GM06990 (cell line): ENCODE results near the gene URB1.

Experiments
- DNase-seq: peaks from one replicate; pipeline ENCODE4 v3.0.0-alpha.2; 2011; ENCODE audit not compliant: insufficient read length; ENCODE audit errors: extremely low read depth
- H3K27me3 ChIP-seq: replicated peaks from 2 replicates; pipeline ENCODE4 v1.6.0; 2011; ENCODE audit warnings: low read length; ENCODE audit not compliant: control insufficient read depth, insufficient read depth
- H3K36me3 ChIP-seq: 2 replicates; pipeline ENCODE4 v1.5.1; 2011; ENCODE audit warnings: low read length; ENCODE audit not compliant: control insufficient read depth, insufficient read depth
- H3K4me3 ChIP-seq: replicated peaks from 2 replicates; pipeline ENCODE4 v1.5.1; 2011; ENCODE audit warnings: low read depth, mild to moderate bottlenecking, control low read depth, low read length
- TF ChIP-seq, protein P1 (sequence below): IDR thresholded peaks from 2 replicates; pipeline ENCODE4 v1.5.1; 2011; ENCODE audit warnings: low read length, control low read depth, mild to moderate bottlenecking, inconsistent platforms; ENCODE audit not compliant: insufficient read depth, poor library complexity, severe bottlenecking

The URB1 gene

DNA sequence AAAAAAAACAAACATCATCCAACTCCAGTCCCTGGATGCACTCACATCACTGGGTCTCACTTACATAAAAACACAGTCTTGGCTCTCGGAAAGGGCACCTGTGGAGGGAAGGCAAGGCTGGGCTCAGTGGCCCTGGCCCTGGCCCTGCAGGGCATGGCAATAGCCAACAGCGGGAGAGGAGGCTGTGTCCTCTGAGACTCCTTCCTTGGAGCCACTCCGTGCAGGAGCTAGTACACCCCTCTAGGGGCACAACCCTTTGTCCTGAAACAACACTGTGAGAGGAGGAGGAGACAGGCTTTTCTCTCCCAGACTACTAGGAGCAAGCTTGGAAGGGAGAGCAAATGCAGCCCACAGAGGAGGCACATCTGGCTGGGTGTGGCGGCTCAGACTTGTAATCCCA, 28.0 kb downstream of the URB1 start:
- TF ChIP-seq, protein P1, sequence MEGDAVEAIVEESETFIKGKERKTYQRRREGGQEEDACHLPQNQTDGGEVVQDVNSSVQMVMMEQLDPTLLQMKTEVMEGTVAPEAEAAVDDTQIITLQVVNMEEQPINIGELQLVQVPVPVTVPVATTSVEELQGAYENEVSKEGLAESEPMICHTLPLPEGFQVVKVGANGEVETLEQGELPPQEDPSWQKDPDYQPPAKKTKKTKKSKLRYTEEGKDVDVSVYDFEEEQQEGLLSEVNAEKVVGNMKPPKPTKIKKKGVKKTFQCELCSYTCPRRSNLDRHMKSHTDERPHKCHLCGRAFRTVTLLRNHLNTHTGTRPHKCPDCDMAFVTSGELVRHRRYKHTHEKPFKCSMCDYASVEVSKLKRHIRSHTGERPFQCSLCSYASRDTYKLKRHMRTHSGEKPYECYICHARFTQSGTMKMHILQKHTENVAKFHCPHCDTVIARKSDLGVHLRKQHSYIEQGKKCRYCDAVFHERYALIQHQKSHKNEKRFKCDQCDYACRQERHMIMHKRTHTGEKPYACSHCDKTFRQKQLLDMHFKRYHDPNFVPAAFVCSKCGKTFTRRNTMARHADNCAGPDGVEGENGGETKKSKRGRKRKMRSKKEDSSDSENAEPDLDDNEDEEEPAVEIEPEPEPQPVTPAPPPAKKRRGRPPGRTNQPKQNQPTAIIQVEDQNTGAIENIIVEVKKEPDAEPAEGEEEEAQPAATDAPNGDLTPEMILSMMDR: no peak
- H3K36me3 ChIP-seq: peaks cover 40% of the 10 kb centered on the region

DNA sequence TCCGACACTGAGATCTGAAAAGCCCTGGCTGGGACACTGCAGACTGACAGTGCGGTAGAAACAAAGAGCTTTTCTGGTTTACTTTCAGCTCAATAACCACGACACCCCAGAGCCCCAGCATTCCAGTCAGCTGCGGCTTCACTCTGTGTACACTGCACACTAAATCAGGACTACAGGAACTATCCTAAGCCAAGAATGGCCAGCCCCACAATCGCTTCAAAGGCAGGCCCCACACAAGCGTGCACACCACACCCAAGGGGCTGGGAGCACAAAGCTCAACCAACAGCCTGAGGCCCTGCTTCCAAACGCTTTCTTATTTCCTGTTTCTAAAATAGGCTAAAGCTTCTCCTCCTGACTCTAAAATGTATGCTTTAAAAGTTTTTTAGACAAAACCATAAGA, 28.4 kb downstream of the URB1 start:
- Histone ChIP-seq H3K36me3 (peaks cover 43% of the 10 kb centered on the region), H3K27me3 (no peaks in the 10 kb centered on the region), H3K4me3 (no peak overlapping the region)
- DNase-seq: no peak
- TF ChIP-seq, protein P1: no peak

More for the DNA sequence above, 28.0 kb downstream of the URB1 start:
- DNase-seq: no peak
- no peaks in the 10 kb centered on the region for H3K27me3 ChIP-seq
- H3K4me3 ChIP-seq: no peak overlapping the region

DNA sequence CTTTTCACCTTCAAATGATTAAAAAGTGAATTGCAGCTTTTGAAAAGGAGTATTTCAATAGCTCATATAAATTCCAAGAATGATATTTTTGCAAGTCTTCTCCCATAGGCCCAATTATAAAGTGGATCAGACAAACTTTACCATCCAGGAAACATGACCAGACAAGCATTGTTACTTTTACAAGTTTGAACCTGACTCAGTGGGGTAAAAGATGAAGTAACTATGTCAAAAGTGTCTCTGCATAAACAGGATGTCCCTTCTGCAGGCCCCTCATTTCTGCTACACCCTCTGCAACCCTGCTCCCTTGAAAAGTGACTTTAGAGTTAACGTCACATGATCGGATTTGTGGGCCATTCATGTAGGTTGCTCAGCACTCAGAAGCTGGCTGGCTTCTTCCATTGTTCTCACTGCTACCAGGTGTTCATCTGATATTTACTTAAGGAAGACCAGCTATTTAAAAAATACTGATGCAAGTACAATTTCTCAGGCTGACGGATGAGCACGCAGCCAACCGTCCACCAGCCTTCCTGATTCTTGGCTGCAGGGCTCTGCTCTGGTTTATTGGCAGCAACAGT, 32.3 kb downstream of the URB1 start:
- peaks cover 36% of the 10 kb centered on the region for H3K36me3 ChIP-seq
- TF ChIP-seq, protein P1: no peak
- no peak for DNase-seq
- H3K4me3 ChIP-seq: no peak overlapping the region
- H3K27me3 ChIP-seq: no peaks in the 10 kb centered on the region

DNA sequence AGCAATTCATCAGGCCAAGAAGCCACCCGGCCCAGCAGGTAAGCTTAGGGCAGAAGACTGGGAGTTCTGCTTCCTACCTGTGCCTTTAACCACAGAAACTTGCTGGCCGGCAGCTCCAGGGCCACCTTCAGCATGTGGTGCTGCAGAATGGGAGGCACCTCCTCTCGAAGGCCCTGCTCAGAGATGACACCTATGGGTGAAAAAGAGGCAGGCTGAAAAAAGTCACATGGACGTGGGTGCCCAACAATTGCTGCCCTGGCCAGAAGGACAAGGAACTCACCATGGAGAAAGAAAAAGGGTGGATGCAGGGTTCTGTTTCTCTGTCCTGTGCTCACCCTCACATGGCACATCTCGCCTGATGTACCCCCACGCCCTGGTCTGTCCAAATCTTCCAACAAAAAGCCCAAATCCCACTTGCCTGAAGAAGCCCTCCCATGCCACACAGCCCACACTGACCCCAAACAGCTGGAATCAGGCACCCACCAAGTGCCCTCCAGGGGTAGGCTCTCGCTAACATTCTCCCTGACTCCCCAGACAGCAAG, 33.0 kb downstream of the URB1 start:
- no peak for DNase-seq
- Histone ChIP-seq H3K27me3 (no peaks in the 10 kb centered on the region), H3K36me3 (peaks cover 33% of the 10 kb centered on the region), H3K4me3 (no peak overlapping the region)
- TF ChIP-seq, protein P1: peak; percentile 37

DNA sequence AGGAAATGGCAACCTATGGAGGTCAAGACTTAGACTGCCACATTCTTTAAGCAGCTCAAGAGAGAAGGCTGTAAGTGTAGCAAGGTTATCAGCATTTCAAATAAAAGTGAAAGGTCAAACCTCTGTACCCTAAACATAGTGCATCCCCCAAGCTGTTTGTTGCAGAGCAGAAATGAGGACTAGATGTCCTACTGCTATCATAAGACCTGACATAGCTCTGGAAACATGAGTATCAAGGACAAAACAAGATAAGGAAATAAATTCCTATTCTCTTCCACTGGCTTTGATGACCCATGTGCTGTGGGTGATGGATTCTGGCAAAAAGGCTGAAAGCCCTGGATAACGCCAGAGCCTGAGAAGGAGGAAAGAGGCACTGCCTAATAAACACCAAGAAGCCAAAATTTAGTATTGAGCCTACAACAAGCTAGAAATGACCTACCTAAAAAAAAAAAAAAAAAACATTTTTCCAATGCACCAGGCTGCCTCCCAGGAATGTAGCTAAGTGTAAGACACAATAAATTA, 35.9 kb downstream of the URB1 start:
- Histone ChIP-seq H3K36me3 (peaks cover 39% of the 10 kb centered on the region), H3K4me3 (no peak overlapping the region), H3K27me3 (no peaks in the 10 kb centered on the region)
- TF ChIP-seq, protein P1: no peak
- DNase-seq: no peak
